ENCODE data around the gene MACROD2.

- TF ChIP-seq CTCF (IDR thresholded peaks at IDR 0.05; ENCODE audit: insufficient read depth, low read depth, low read length) (no peak), EZH2 (IDR thresholded peaks at IDR 0.05; ENCODE audit: insufficient read depth, low read length) (no peak)
Measured at GRCh38 chr20:15642676-15643075, 1647.4 kb downstream of the MACROD2 start.
